ENCODE measurements around the gene TCF4. TPM values are rescaled to one million over a fixed set of nuclear protein-coding genes. Genes with fewer than 3 reads are reported as not detected.

The TCF4 gene
- total RNA-seq, 1 experiment from 2014 or later: 261 TPM

GRCh38 chr18:55396267-55396905, 191.6 kb downstream of the TCF4 start:
- no peak overlapping the region for H3K4me3 ChIP-seq (ENCODE audit: low read length)
- no peak overlapping the region for H3K4me2 ChIP-seq (ENCODE audit: low read depth, low read length, poor library complexity, severe bottlenecking)
- no peak overlapping the region for H2AFZ ChIP-seq (ENCODE audit: low read length)
- H3K4me1 ChIP-seq (ENCODE audit: low read length): peaks cover 3% of the 10 kb centered on the region; the same call in 1 of the 2 replicates
- H3K9me3 ChIP-seq (ENCODE audit: low read length): no peaks in the 10 kb centered on the region
- H4K20me1 ChIP-seq (ENCODE audit: insufficient read depth, low read depth, low read length): no peaks in the 10 kb centered on the region
- 0 out of 2 replicates have a peak overlapping the region, but pooled peaks have one; percentile 5 for H3K27ac ChIP-seq (ENCODE audit: low read length)
- H3K9ac ChIP-seq (ENCODE audit: low read length): no peak overlapping the region
- no peaks in the 10 kb centered on the region for H3K9me2 ChIP-seq (replicated peaks; ENCODE audit: insufficient read depth, low read length)
- no peaks in the 10 kb centered on the region for H3K27me3 ChIP-seq (ENCODE audit: low read length)
- no peaks in the 10 kb centered on the region for H3K36me3 ChIP-seq (ENCODE audit: insufficient read depth, low read length)
- peaks cover 71% of the 10 kb centered on the region for H3K79me2 ChIP-seq (ENCODE audit: low read length)
- DNase-seq: no peak

GRCh38 chr18:55395799-55396198, 192.2 kb downstream of the TCF4 start:
- Histone ChIP-seq H3K27ac (ENCODE audit: low read length) (no peak overlapping the region), H3K79me2 (ENCODE audit: low read length) (peaks cover 68% of the 10 kb centered on the region), H3K4me2 (ENCODE audit: low read depth, low read length, poor library complexity, severe bottlenecking) (no peak overlapping the region), H3K9me2 (replicated peaks; ENCODE audit: insufficient read depth, low read length) (no peaks in the 10 kb centered on the region), H3K27me3 (ENCODE audit: low read length) (no peaks in the 10 kb centered on the region), H3K9me3 (ENCODE audit: low read length) (no peaks in the 10 kb centered on the region), H3K9ac (ENCODE audit: low read length) (no peak overlapping the region), H4K20me1 (ENCODE audit: insufficient read depth, low read depth, low read length) (no peaks in the 10 kb centered on the region), H3K36me3 (ENCODE audit: insufficient read depth, low read length) (no peaks in the 10 kb centered on the region), H2AFZ (ENCODE audit: low read length) (no peak overlapping the region), H3K4me3 (ENCODE audit: low read length) (no peak overlapping the region), H3K4me1 (ENCODE audit: low read length) (peaks cover 3% of the 10 kb centered on the region; the same call in 1 of the 2 replicates)
- DNase-seq: no peak

GRCh38 chr18:55390898-55391297, 197.1 kb downstream of the TCF4 start:
- Histone ChIP-seq H3K9ac (ENCODE audit: low read length) (no peak overlapping the region), H3K27me3 (ENCODE audit: low read length) (no peaks in the 10 kb centered on the region), H3K9me3 (ENCODE audit: low read length) (no peaks in the 10 kb centered on the region), H3K36me3 (ENCODE audit: insufficient read depth, low read length) (0 out of 2 replicates have a peak, but pooled peaks cover 2% of the 10 kb centered on the region), H3K4me3 (ENCODE audit: low read length) (no peak overlapping the region), H2AFZ (ENCODE audit: low read length) (no peak overlapping the region), H3K27ac (ENCODE audit: low read length) (no peak overlapping the region), H3K9me2 (replicated peaks; ENCODE audit: insufficient read depth, low read length) (no peaks in the 10 kb centered on the region), H3K79me2 (ENCODE audit: low read length) (peaks cover 63% of the 10 kb centered on the region), H4K20me1 (ENCODE audit: insufficient read depth, low read depth, low read length) (no peaks in the 10 kb centered on the region), H3K4me1 (ENCODE audit: low read length) (no peaks in the 10 kb centered on the region), H3K4me2 (ENCODE audit: low read depth, low read length, poor library complexity, severe bottlenecking) (no peak overlapping the region)
- DNase-seq: no peak

- no peaks in the 10 kb centered on the region for H3K9me3 ChIP-seq (ENCODE audit: low read length)
- no peaks in the 10 kb centered on the region for H3K4me1 ChIP-seq (ENCODE audit: low read length)
- peaks cover 68% of the 10 kb centered on the region for H3K79me2 ChIP-seq (ENCODE audit: low read length)
- H3K36me3 ChIP-seq (ENCODE audit: insufficient read depth, low read length): peaks cover 9% of the 10 kb centered on the region
- no peak overlapping the region for H2AFZ ChIP-seq (ENCODE audit: low read length)
- H3K27ac ChIP-seq (ENCODE audit: low read length): 0 out of 2 replicates have a peak overlapping the region, but pooled peaks have one; percentile 6
- H3K4me3 ChIP-seq (ENCODE audit: low read length): no peak overlapping the region
- H3K4me2 ChIP-seq (ENCODE audit: low read depth, low read length, poor library complexity, severe bottlenecking): no peak overlapping the region
- H3K27me3 ChIP-seq (ENCODE audit: low read length): no peaks in the 10 kb centered on the region
- H3K9me2 ChIP-seq (replicated peaks; ENCODE audit: insufficient read depth, low read length): no peaks in the 10 kb centered on the region
- no peak overlapping the region for H3K9ac ChIP-seq (ENCODE audit: low read length)
- DNase-seq: no peak
- no peaks in the 10 kb centered on the region for H4K20me1 ChIP-seq (ENCODE audit: insufficient read depth, low read depth, low read length)
These were observed 200.6 kb downstream of the TCF4 start for GRCh38 chr18:55387139-55387984.

GRCh38 chr18:55386545-55386944, 201.4 kb downstream of the TCF4 start:
- Histone ChIP-seq H3K4me3 (ENCODE audit: low read length) (no peak overlapping the region), H3K79me2 (ENCODE audit: low read length) (peaks cover 76% of the 10 kb centered on the region), H3K9me2 (replicated peaks; ENCODE audit: insufficient read depth, low read length) (no peaks in the 10 kb centered on the region), H3K4me2 (ENCODE audit: low read depth, low read length, poor library complexity, severe bottlenecking) (no peak overlapping the region), H3K9me3 (ENCODE audit: low read length) (no peaks in the 10 kb centered on the region), H3K27ac (ENCODE audit: low read length) (0 out of 2 replicates have a peak overlapping the region, but pooled peaks have one; percentile 6), H3K4me1 (ENCODE audit: low read length) (peaks cover 5% of the 10 kb centered on the region; the same call in 1 of the 2 replicates), H3K36me3 (ENCODE audit: insufficient read depth, low read length) (peaks cover 9% of the 10 kb centered on the region), H3K9ac (ENCODE audit: low read length) (no peak overlapping the region), H4K20me1 (ENCODE audit: insufficient read depth, low read depth, low read length) (no peaks in the 10 kb centered on the region), H3K27me3 (ENCODE audit: low read length) (no peaks in the 10 kb centered on the region), H2AFZ (ENCODE audit: low read length) (no peak overlapping the region)
- no peak for DNase-seq

- no peaks in the 10 kb centered on the region for H3K9me3 ChIP-seq (ENCODE audit: low read length)
- H3K36me3 ChIP-seq (ENCODE audit: insufficient read depth, low read length): peaks cover 9% of the 10 kb centered on the region
- no peak overlapping the region for H3K4me2 ChIP-seq (ENCODE audit: low read depth, low read length, poor library complexity, severe bottlenecking)
- no peak overlapping the region for H3K9ac ChIP-seq (ENCODE audit: low read length)
- no peaks in the 10 kb centered on the region for H3K27me3 ChIP-seq (ENCODE audit: low read length)
- H4K20me1 ChIP-seq (ENCODE audit: insufficient read depth, low read depth, low read length): no peaks in the 10 kb centered on the region
- H3K9me2 ChIP-seq (replicated peaks; ENCODE audit: insufficient read depth, low read length): no peaks in the 10 kb centered on the region
- H2AFZ ChIP-seq (ENCODE audit: low read length): no peak overlapping the region
- H3K27ac ChIP-seq (ENCODE audit: low read length): no peak overlapping the region
- DNase-seq: no peak
- peaks cover 5% of the 10 kb centered on the region; the same call in 1 of the 2 replicates for H3K4me1 ChIP-seq (ENCODE audit: low read length)
- H3K4me3 ChIP-seq (ENCODE audit: low read length): no peak overlapping the region
- peaks cover 78% of the 10 kb centered on the region for H3K79me2 ChIP-seq (ENCODE audit: low read length)
These were observed 202.2 kb downstream of the TCF4 start for GRCh38 chr18:55385770-55386169.

GRCh38 chr18:55384551-55385275, 203.3 kb downstream of the TCF4 start:
- no peak overlapping the region for H3K9ac ChIP-seq (ENCODE audit: low read length)
- H3K4me1 ChIP-seq (ENCODE audit: low read length): peaks cover 5% of the 10 kb centered on the region; the same call in 1 of the 2 replicates
- H4K20me1 ChIP-seq (ENCODE audit: insufficient read depth, low read depth, low read length): no peaks in the 10 kb centered on the region
- no peak overlapping the region for H3K4me2 ChIP-seq (ENCODE audit: low read depth, low read length, poor library complexity, severe bottlenecking)
- H3K27me3 ChIP-seq (ENCODE audit: low read length): no peaks in the 10 kb centered on the region
- peak; percentile 86 for DNase-seq
- H3K79me2 ChIP-seq (ENCODE audit: low read length): peaks cover 78% of the 10 kb centered on the region
- H3K4me3 ChIP-seq (ENCODE audit: low read length): no peak overlapping the region
- no peaks in the 10 kb centered on the region for H3K9me2 ChIP-seq (replicated peaks; ENCODE audit: insufficient read depth, low read length)
- H3K36me3 ChIP-seq (ENCODE audit: insufficient read depth, low read length): peaks cover 9% of the 10 kb centered on the region
- no peak overlapping the region for H3K27ac ChIP-seq (ENCODE audit: low read length)
- H3K9me3 ChIP-seq (ENCODE audit: low read length): no peaks in the 10 kb centered on the region
- no peak overlapping the region for H2AFZ ChIP-seq (ENCODE audit: low read length)

GRCh38 chr18:55384115-55384514, 203.9 kb downstream of the TCF4 start:
- peaks cover 9% of the 10 kb centered on the region for H3K36me3 ChIP-seq (ENCODE audit: insufficient read depth, low read length)
- H3K79me2 ChIP-seq (ENCODE audit: low read length): peaks cover 76% of the 10 kb centered on the region
- no peak overlapping the region for H2AFZ ChIP-seq (ENCODE audit: low read length)
- H4K20me1 ChIP-seq (ENCODE audit: insufficient read depth, low read depth, low read length): no peaks in the 10 kb centered on the region
- peaks cover 5% of the 10 kb centered on the region; the same call in 1 of the 2 replicates for H3K4me1 ChIP-seq (ENCODE audit: low read length)
- H3K9me3 ChIP-seq (ENCODE audit: low read length): no peaks in the 10 kb centered on the region
- H3K27me3 ChIP-seq (ENCODE audit: low read length): no peaks in the 10 kb centered on the region
- H3K4me3 ChIP-seq (ENCODE audit: low read length): no peak overlapping the region
- H3K27ac ChIP-seq (ENCODE audit: low read length): no peak overlapping the region
- no peak overlapping the region for H3K4me2 ChIP-seq (ENCODE audit: low read depth, low read length, poor library complexity, severe bottlenecking)
- no peak overlapping the region for H3K9ac ChIP-seq (ENCODE audit: low read length)
- no peaks in the 10 kb centered on the region for H3K9me2 ChIP-seq (replicated peaks; ENCODE audit: insufficient read depth, low read length)
- DNase-seq: no peak
